HG03066 (cell line): ENCODE results near the gene SETD3.

Source experiments
- ATAC-seq: cut with Tn5 transposase; IDR thresholded peaks from one replicate; pipeline ENCODE4 v1.9.1; 2021; ENCODE audit warnings: low read depth; ENCODE audit not compliant: unreplicated experiment

The SETD3 gene

GRCh38 chr14:99426265-99426664 lies 54.4 kb downstream of the SETD3 start:
- no peak for ATAC-seq

- no peak for ATAC-seq
Measured at GRCh38 chr14:99425272-99425681, 55.4 kb downstream of the SETD3 start.

DNA sequence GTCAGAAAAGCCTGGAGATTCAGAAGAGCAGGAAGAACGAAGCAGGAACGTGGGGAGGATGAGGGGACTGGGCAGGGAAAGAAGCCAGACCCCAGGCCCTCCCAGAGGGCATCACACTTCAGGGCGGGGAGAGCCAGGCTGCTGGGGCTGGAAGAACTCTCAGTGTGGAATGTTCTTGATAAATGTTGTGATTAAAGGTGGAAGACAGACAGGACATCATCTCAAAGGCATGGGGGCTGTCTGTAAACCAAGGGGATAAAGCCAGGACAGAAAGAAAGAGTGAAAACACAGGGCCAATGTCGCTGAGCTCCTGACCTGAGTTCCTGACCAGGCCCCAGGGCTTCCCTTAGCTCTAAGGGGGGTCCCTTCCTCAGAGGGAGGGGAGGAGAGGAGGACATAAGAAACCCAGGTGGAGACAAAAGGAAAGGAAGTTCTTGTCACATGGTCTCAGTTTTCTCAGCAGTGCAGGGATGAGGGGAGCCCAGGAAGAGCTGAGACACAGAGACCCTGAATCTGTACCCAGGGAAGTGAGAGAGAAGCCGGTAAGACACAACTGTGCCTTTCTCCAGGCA lies 56.3 kb downstream of the SETD3 start:
- ATAC-seq, result no peak

- no peak for ATAC-seq
Measured at GRCh38 chr14:99423434-99423833, 57.2 kb downstream of the SETD3 start.

DNA sequence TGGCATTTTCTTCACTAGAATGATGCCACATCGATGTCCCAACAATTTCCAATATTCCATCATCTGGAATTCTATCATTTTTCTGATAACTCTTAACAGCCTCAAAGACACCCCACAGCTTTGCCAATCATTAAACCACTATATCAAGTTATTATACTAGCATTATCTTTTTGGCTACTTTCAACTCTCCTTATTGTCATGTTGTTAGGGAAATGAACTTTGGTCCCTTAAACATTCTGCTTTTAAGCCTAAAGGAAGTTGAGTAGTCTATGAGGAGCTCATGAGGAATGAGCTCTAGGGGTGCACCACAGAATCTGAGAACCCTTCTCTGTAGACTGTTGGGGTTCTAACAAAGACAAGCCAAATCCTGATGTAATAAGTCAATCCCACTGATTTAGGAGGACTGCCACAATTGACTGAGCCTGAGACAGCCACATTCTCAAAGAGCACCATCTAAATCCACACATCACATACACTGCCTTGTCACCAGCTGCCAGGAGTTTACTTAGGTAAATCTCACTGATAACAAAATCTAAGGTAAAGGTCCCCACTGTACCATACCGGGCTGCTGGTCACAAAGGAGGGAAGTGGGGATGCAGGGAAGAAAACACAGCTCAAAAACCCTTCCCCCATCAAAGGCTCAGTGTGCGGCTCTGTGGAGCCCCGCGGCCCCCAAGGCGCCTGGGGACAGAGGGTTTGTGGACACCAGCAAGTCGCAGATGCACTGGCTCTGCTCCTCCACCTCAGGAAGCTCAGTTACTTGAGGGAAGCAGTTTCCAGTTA lies 58.2 kb downstream of the SETD3 start:
- ATAC-seq, result no peak

DNA sequence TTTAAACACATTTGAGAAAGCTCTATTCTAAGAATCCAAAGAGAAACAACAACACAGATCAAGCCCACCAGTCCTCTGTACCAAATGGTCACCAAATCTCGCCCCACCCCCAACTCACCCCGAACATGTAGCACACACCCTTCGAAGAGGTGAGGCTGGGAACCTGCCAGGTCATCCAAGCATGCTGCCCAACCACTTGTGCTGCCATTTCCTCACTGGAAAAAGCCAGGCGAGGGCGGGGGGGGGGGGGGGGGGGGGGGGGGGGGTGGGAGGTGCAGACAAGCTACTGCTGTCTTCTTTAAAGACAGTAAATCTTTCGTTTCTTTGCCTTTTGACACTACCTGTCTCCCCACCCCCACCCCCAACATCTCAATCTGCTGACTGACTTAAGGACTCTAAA lies 59.9 kb downstream of the SETD3 start:
- ATAC-seq, result no peak

- ATAC-seq, result no peak
Measured at GRCh38 chr14:99419905-99420304, 60.8 kb downstream of the SETD3 start.

DNA sequence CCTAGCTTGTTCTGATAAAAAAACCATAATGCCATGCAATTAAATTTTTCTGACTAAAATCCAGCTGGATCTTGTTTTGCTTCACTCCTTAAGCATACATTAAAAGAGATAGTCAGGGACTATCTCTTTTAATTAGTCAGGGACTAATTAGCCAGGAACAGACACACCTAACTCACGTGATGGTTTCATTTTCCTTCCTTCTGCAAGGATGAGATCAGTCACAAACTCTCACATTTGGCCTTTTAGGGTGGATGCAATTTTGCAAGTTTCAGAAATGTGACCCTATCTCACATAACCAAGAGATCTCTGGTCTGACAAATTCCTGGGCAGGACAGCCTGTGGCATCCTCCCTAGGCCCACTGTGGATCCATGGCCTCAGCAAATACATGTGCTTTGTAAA lies 62.4 kb downstream of the SETD3 start:
- ATAC-seq, result no peak

- no peak for ATAC-seq
Measured at GRCh38 chr14:99416909-99417308, 63.8 kb downstream of the SETD3 start.

- ATAC-seq, result peak; percentile 73
Measured at GRCh38 chr14:99415496-99416281, 65.0 kb downstream of the SETD3 start.

DNA sequence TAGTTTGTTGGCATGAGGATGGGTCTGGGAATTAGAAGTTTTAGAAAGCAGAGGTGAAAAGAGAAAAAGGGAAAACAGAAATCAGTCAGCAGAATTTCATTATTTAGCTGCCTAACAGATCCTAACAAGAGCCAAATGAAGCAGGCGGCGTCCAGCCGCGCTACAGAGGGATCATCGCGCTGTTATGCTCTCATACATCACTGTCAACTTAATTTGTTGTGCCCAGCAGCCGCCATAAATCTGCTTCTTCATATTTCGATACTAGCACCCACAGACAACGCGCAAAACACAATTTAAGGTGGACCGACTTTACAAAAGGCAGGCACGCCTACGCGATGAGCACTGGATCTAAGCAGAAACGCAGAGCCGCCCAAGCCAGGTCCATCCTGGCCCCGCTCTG lies 66.7 kb downstream of the SETD3 start:
- ATAC-seq, result no peak

GRCh38 chr14:99413172-99413571 lies 67.5 kb downstream of the SETD3 start:
- ATAC-seq, result no peak

GRCh38 chr14:99412117-99413061 lies 68.3 kb downstream of the SETD3 start:
- ATAC-seq, result no peak

DNA sequence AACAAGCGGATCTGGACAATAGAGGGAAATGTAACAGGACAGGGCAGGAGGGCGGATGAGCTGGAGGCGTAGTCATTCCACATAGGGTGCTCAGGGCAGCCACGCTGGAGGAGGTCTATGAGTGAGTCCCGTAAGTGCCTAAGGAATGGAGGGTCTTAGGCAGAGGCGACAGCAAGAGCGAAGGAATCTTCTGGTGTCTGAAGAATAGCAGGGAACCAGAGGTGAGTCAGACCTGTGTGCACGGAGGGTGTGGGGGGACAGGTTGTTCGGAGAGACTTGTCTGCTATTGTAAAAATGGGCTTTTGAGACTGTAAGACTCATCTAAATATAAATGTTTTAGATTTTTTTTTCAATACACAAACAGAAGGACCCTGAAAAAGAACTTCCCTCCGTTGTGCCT lies 70.6 kb downstream of the SETD3 start:
- no peak for ATAC-seq

DNA sequence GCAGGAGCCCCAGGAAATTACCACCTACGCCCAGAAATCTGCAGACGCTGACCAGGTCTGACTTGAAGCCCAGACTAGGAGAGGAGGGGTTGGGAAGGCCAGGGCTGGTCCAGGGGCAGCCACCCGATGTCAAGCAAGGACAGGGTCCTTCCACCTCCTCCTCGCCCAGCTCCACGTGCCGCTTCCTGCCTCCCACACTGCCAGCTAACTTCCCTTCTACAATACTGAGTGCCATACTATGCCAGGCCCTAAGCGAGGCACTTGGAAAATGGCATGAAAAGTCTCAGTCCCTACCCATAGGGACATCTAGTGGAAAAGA lies 71.7 kb downstream of the SETD3 start:
- ATAC-seq, result no peak

- no peak for ATAC-seq
Measured at GRCh38 chr14:99408286-99408970, 72.2 kb downstream of the SETD3 start.

DNA sequence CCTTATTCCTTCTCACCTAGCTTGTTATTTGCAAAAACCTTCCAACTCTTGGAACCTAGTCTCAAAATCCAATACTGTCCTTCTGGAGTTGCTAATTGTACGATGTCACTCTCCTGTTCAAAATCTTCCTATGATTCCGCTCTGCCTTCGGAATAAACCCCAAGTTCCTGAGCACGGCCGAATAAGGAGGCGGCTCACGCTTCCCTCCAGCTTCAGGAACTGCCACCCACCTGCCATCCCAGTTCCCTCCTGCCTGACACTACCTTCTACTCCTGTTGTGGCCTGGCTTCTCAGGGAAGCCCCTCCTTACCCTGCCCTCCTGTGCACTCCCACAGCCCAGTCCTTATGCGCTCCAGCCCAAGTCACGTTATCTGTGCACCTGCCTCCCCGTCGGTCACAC lies 73.2 kb downstream of the SETD3 start:
- no peak for ATAC-seq

DNA sequence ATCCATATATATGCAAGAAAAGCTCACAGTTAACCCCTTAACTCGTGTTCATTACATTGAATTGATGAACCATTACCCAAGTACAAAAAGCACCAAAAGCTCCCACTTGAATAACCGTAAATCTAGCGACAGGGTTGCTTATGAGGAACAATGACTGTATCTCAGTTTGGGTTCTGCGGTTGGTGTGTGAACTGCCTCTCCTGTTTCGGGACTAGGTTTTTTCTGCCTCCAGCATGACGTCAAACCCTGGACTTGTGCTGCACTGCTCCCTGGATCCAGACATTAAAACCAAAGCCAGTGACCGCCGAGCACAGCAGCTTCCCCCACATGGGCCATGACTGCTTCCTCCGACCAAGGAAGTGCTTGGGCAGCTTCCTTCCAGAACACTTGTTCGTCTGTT lies 77.7 kb downstream of the SETD3 start:
- ATAC-seq, result no peak

DNA sequence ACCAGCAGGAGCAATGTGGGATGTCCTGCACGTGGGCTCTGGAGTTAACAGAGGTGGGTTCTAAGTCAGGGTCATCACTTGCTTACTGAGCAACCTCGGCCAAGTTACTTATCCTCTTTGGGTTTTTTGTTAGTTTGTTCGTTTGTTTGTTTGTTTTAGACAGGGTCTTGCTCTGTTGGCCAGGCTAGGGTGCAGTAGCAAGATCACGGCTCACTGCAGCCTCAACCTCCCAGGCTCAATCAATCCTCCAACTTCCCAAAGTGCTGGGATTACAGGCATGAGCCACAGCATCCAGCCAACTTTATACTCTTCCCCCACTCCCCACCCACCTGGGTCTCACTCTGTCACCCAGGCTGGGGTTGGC lies 78.4 kb downstream of the SETD3 start:
- no peak for ATAC-seq

DNA sequence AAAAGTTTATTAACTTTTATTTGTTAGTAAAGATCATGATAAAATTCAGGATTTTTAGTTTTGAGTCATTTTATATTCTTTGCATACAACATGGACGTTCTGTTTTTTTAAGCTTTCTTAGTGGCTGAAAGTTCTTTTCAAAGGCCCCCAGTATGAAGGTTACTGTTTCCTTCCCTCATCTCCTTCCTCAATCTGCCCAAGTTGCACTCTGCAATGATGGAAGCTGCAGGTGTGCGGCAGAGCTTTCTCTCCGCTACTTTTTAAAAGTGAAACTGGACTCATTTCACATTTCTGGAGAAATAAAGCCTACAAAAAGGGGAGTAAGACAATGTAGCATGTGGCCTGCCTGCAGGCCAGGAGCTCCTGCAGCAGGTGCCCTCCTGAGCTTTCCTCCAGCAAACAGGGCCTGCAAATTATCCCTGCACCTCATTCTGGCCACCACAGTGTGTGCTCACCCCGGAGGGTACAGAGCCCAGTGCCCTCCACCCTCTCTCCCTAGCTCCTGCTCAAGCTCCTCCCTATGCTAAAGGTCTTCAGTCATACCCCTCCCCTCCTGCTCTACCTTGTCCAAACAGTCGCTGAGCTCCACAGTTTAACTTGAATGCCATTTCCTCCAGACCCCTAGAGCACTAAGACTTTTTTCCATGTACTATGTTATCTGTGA lies 78.9 kb downstream of the SETD3 start:
- no peak for ATAC-seq
